GM12878 (cell line): ENCODE results near the gene CTSC. TPM values are rescaled to one million over a fixed set of nuclear protein-coding genes. Genes with fewer than 3 reads are reported as not detected.

Experiments used
- ATAC-seq: fragments of 200-7000 bp; cut with Tn5 transposase; 3 replicates; pipeline ENCODE4 v1.9.1; 2020; ENCODE audit warnings: mild to moderate bottlenecking, moderate library complexity
- BruUV-seq: library from RNA; stranded (reverse); fragments of 400-500 nt; replicated peaks from 2 replicates; lab custom pipeline; 2021; lab: Mats Ljungman, UMichigan
- CTCF ChIA-PET: fragments of 300-600 bp; sonication (Branson Sonifier 250); formaldehyde crosslinking; extraction: SDS; loops from one replicate; lab custom pipeline; 2021; ENCODE audit warnings: inconsistent platforms; lab: Yijun Ruan, JAX
- POLR2A ChIA-PET: fragments of 350-600 bp; formaldehyde crosslinking; extraction: SDS; loops from one replicate; lab custom pipeline; 2021; ENCODE audit warnings: inconsistent platforms; lab: Charles Lee
- RAD21 ChIA-PET: fragments of 300-600 bp; sonication (Branson Sonifier 250); formaldehyde crosslinking; loops from one replicate; lab custom pipeline; 2023; ENCODE audit warnings: antibody characterized with exemption; ENCODE audit not compliant: unreplicated experiment; lab: Charles Lee
- SMC1A ChIA-PET: fragments of 300-600 bp; sonication (Branson Sonifier 250); formaldehyde crosslinking; loops from one replicate; lab custom pipeline; 2023; ENCODE audit not compliant: unreplicated experiment, uncharacterized antibody; lab: Charles Lee
- DNase-seq: peaks from one replicate; pipeline ENCODE4 v3.0.0-alpha.2; 2011; ENCODE audit warnings: low read depth, low spot score
- FAIRE-seq: peaks from 3 replicates; lab custom pipeline; 2011; peaks lifted over from hg19 to GRCh38; lab: Jason Lieb, UNC
- H2AFZ ChIP-seq: 2 replicates; pipeline ENCODE4 v1.6.0; 2011; ENCODE audit warnings: low read depth, low read length, control low read depth; ENCODE audit not compliant: control insufficient read depth
- H3K27ac ChIP-seq: 2 replicates; pipeline ENCODE4 v1.5.1; 2011; ENCODE audit warnings: control low read depth; ENCODE audit not compliant: control insufficient read depth, insufficient read depth
- H3K27me3 ChIP-seq, 2 experiments: replicated peaks in 1 of 2; 2 replicates each; pipeline versions ENCODE4 v1.6.0 to v1.6.1; 2011; ENCODE audit warnings: low read length in 1 of 2; ENCODE audit not compliant: control insufficient read depth in 2 of 2, insufficient read depth in 2 of 2
- H3K36me3 ChIP-seq, 2 experiments: 2 replicates each; pipeline ENCODE4 v1.5.1; 2011; ENCODE audit warnings: low read length in 1 of 2; ENCODE audit not compliant: control insufficient read depth in 2 of 2, insufficient read depth in 2 of 2
- H3K4me1 ChIP-seq: 2 replicates; pipeline ENCODE4 v1.6.1; 2011; ENCODE audit warnings: mild to moderate bottlenecking, low read length, moderate library complexity, mixed read lengths; ENCODE audit not compliant: control insufficient read depth, insufficient read depth
- H3K4me2 ChIP-seq: 2 replicates; pipeline ENCODE4 v1.6.0; 2011; ENCODE audit warnings: control low read depth; ENCODE audit not compliant: control insufficient read depth, insufficient read depth
- H3K4me3 ChIP-seq: fragments of 200-600 bp; sonication (generic); 2 replicates; pipeline ENCODE4 v1.5.1; 2016
- H3K79me2 ChIP-seq: 2 replicates; pipeline ENCODE4 v1.6.0; 2011; ENCODE audit warnings: low read length; ENCODE audit not compliant: control insufficient read depth, insufficient read depth
- H3K9ac ChIP-seq: 2 replicates; pipeline ENCODE4 v1.8.0; 2011; ENCODE audit warnings: low read length, control low read depth, mixed read lengths; ENCODE audit not compliant: control insufficient read depth, insufficient read depth
- H3K9me3 ChIP-seq: replicated peaks from 3 replicates; pipeline ENCODE4 v1.5.1; 2011; ENCODE audit warnings: mild to moderate bottlenecking, low read length; ENCODE audit not compliant: control insufficient read depth, insufficient read depth
- H4K20me1 ChIP-seq: 2 replicates; pipeline ENCODE4 v1.6.0; 2011; ENCODE audit not compliant: control insufficient read depth, insufficient read depth
- ATF7 ChIP-seq: fragments of 450-650 bp; IDR thresholded peaks from 2 replicates; pipeline ENCODE4 v1.6.1; 2016; ENCODE audit warnings: low read depth, mild to moderate bottlenecking
- FOS ChIP-seq: IDR thresholded peaks from 3 replicates; pipeline ENCODE4 v1.6.1; 2011; ENCODE audit warnings: borderline replicate concordance; ENCODE audit not compliant: insufficient read length; ENCODE audit errors: extremely low read depth
- KLF5 ChIP-seq: fragments of 450-650 bp; IDR thresholded peaks from 2 replicates; pipeline ENCODE4 v1.6.1; 2014; ENCODE audit warnings: mild to moderate bottlenecking; ENCODE audit not compliant: partially characterized antibody
- MXI1 ChIP-seq: fragments of 150-350 bp; IDR thresholded peaks from 2 replicates; pipeline ENCODE4 v1.6.1; 2011; ENCODE audit warnings: low read depth, mild to moderate bottlenecking, inconsistent platforms, low read length, improper control_type of control experiment
- RB1 ChIP-seq: fragments of 450-650 bp; formaldehyde crosslinking; IDR thresholded peaks from 2 replicates; pipeline ENCODE4 v1.6.1; 2017; ENCODE audit warnings: mild to moderate bottlenecking, borderline replicate concordance
- RBBP5 ChIP-seq: fragments of 200-600 bp; sonication (generic); conservative IDR thresholded peaks from 2 replicates; pipeline ENCODE4 v1.6.1; 2016
- STAT1 ChIP-seq: fragments of 450-650 bp; conservative IDR thresholded peaks from 2 replicates; pipeline ENCODE4 v1.6.1; 2014; ENCODE audit warnings: antibody characterized with exemption, mild to moderate bottlenecking
- TCF12 ChIP-seq: IDR thresholded peaks from 2 replicates; pipeline ENCODE4 v1.6.1; 2011; ENCODE audit warnings: low read depth, mild to moderate bottlenecking, low read length
- ZNF274 ChIP-seq: IDR thresholded peaks from one replicate; pipeline ENCODE4 v1.8.0; 2011; ENCODE audit not compliant: insufficient read length, insufficient read depth
- WGBS: methylation state at CpG from one replicate; pipeline ENCODE4 v1.1.6; 2016; ENCODE audit warnings: low lambda C conversion rate; ENCODE audit not compliant: insufficient replicate concordance, insufficient coverage; ENCODE audit errors: missing lambda C conversion rate; 5-methylcytosine and 5-hydroxymethylcytosine counted together
- in situ Hi-C: fragments of 300-500 bp; cut with MboI; formaldehyde crosslinking; loops from 9 replicates; pipeline ENCODE4 v1.14.3; 2018; ENCODE audit warnings: mixed read lengths
- intact Hi-C: fragments of 100-400 bp; cut with micrococcal nuclease; formaldehyde crosslinking; loops from one replicate; pipeline ENCODE4 v1.14.2; 2022; ENCODE audit not compliant: unreplicated experiment
- polyA plus RNA-seq, 11 experiments: library from polyadenylated mRNA; depleted of rRNA in 4 of 11; unstranded in 6 of 11; stranded (reverse) in 5 of 11; fragments of >200 nt; fragmentation: Nextera tagmentation in 4 of 11; fragmentation: Illumina TruSeq in 1 of 11; extraction: Ambion mirVana in 4 of 11; extraction: Trizol in 1 of 11; gene quantifications; 1 replicate in 1 of 11; 2 replicates in 10 of 11; pipeline versions ENCODE4 v1.2.1 to v1.2.3, GENCODE V29; 2011 to 2016; ENCODE audit warnings: inconsistent platforms in 2 of 11, missing spikeins in 2 of 11, low read depth in 1 of 11
- total RNA-seq, 4 experiments: library from RNA; depleted of rRNA in 3 of 4; stranded (reverse); fragments of >200 nt in 3 of 4; fragmentation: Illumina TruSeq in 1 of 4; extraction: Trizol in 1 of 4; gene quantifications; 2 replicates each; pipeline versions ENCODE4 v1.2.1 to v1.2.3, GENCODE V29; 2013 to 2021
- TF ChIP-seq, protein P1 (sequence below), 3 experiments: IDR thresholded peaks in 2 of 3; conservative IDR thresholded peaks in 1 of 3; 2 replicates each; pipeline ENCODE4 v1.5.1; 2011; ENCODE audit warnings: low read depth in 3 of 3, low read length in 3 of 3, mild to moderate bottlenecking in 3 of 3, control low read depth in 2 of 3, moderate library complexity in 2 of 3, inconsistent platforms in 1 of 3, mixed read lengths in 1 of 3; ENCODE audit not compliant: control insufficient read depth in 2 of 3, insufficient read depth in 1 of 3; ENCODE audit errors: extremely low read depth in 1 of 3
- TF ChIP-seq, protein P2 (sequence below): IDR thresholded peaks from 2 replicates; pipeline ENCODE4 v1.6.1; 2011; ENCODE audit warnings: low read depth, low read length, improper control_type of control experiment, borderline replicate concordance
- TF ChIP-seq, protein P3 (sequence below): IDR thresholded peaks from 2 replicates; pipeline ENCODE4 v1.6.1; 2011; ENCODE audit warnings: borderline replicate concordance, low read depth, mild to moderate bottlenecking, moderate library complexity, mixed read lengths, low read length; ENCODE audit not compliant: insufficient read depth; ENCODE audit errors: extremely low read length

CTSC gene
- total and polyA plus RNA-seq, 10 of the 15 experiments (the other 5 are each of a cell fraction or from before 2014, with no cell fraction given), result 289 to 1,123 (median 430) TPM

DNA sequence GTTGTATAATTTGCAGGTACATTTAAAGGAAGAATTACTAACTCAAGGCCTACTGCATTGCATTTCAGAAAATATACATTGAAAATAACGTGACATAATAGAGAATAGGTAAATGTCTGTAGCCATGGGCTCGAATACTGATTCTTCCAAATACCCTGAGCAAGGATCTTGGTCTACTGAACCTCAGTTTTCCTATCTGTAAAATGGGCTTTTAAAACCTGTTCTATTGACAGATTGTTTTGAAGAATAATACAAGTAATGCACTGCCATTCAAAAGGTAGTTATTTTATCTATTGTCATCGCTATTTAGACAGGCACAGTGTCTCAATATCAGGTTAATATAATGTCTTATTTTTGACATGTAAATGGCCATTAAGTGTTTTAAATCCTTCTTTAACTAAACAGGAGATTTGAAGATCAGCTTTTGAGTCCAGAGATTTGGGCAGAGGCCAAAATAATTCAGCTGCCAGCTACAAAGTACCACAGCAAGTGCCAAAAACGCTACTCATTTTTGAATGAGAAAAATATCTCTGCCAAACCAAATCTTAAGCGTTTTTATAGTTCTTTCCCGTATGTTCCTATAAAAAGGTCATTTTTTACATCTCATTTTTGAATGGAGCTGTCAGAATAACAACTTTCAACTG, 56.7 kb downstream of the CTSC start (continued):
- TF ChIP-seq, protein P1, sequence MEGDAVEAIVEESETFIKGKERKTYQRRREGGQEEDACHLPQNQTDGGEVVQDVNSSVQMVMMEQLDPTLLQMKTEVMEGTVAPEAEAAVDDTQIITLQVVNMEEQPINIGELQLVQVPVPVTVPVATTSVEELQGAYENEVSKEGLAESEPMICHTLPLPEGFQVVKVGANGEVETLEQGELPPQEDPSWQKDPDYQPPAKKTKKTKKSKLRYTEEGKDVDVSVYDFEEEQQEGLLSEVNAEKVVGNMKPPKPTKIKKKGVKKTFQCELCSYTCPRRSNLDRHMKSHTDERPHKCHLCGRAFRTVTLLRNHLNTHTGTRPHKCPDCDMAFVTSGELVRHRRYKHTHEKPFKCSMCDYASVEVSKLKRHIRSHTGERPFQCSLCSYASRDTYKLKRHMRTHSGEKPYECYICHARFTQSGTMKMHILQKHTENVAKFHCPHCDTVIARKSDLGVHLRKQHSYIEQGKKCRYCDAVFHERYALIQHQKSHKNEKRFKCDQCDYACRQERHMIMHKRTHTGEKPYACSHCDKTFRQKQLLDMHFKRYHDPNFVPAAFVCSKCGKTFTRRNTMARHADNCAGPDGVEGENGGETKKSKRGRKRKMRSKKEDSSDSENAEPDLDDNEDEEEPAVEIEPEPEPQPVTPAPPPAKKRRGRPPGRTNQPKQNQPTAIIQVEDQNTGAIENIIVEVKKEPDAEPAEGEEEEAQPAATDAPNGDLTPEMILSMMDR (IDR thresholded peaks at IDR 0.05 in 2 of 3, conservative IDR thresholded peaks at IDR 0.05 in 1 of 3; ENCODE audit: control insufficient read depth in 2 of 3, extremely low read depth in 1 of 3, insufficient read depth in 1 of 3, low read depth in 3 of 3, low read length in 3 of 3), result no peak
- TF ChIP-seq MXI1, result no peak
- TF ChIP-seq, protein P2, sequence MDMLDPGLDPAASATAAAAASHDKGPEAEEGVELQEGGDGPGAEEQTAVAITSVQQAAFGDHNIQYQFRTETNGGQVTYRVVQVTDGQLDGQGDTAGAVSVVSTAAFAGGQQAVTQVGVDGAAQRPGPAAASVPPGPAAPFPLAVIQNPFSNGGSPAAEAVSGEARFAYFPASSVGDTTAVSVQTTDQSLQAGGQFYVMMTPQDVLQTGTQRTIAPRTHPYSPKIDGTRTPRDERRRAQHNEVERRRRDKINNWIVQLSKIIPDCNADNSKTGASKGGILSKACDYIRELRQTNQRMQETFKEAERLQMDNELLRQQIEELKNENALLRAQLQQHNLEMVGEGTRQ, result no peak
- TF ChIP-seq, protein P3, sequence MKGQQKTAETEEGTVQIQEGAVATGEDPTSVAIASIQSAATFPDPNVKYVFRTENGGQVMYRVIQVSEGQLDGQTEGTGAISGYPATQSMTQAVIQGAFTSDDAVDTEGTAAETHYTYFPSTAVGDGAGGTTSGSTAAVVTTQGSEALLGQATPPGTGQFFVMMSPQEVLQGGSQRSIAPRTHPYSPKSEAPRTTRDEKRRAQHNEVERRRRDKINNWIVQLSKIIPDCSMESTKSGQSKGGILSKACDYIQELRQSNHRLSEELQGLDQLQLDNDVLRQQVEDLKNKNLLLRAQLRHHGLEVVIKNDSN, result no peak
- no peak for TF ChIP-seq RBBP5

DNA sequence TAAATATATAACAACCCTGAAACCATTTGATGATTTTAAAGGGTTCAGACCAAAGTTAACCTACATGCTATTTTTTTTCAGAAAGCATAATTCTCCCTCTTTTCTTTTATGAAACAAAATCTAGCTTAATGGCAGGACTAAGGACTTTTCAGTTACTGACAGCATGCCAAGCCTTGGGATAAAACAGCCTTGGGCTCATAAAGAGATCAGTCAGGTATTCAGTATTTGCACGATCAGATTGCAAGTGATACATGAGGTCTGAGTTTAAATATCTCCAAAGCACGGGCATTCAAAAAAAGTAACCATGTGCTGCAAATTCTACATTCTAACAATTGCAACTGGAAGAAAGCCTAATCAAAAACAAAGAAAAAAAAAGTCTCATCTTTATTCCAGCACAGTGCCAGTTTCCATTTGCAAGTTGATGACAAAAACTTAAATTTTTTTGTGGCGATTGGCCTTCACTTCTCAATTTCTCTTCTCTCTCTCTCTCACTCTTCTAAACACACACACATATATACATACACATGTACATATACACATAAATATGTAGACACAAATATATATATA, 60.1 kb downstream of the CTSC start:
- H3K79me2 ChIP-seq, result no peaks in the 10 kb centered on the region
- H3K9ac ChIP-seq, result no peak overlapping the region
- no peak overlapping the region for H3K27ac ChIP-seq
- H2AFZ ChIP-seq, result no peak overlapping the region
- no peaks in the 10 kb centered on the region for H4K20me1 ChIP-seq
- H3K36me3 ChIP-seq, result no peaks in the 10 kb centered on the region
- no peak overlapping the region for H3K4me2 ChIP-seq
- no peaks in the 10 kb centered on the region for H3K4me1 ChIP-seq
- SMC1A ChIA-PET, result interaction anchor here (1.0 kb wide), 1 partner anchor 10 kb away, joined by 3 read pairs; no protein-coding TSS in a partner anchor
- FAIRE-seq (no peak), ATAC-seq (no peak), DNase-seq (no peak)
- POLR2A ChIA-PET, result no interaction called here
- H3K4me3 ChIP-seq, result no peak overlapping the region
- no TSS peak for BruUV-seq
- intact Hi-C loops (no loop called here), in situ Hi-C loops (no loop called here)
- WGBS, result 94% methylated on average over 3 of the region's 3 CpGs
- TF ChIP-seq STAT1, result no peak
- TF ChIP-seq FOS, result no peak
- no peak for TF ChIP-seq ZNF274
- TF ChIP-seq ATF7, result no peak
- TF ChIP-seq KLF5, result no peak
- no peak for TF ChIP-seq RB1
- TF ChIP-seq TCF12, result no peak
- CTCF ChIA-PET, result interaction anchor here (0.9 kb wide), 1 partner anchor 11 kb away, joined by 3 read pairs; no protein-coding TSS in a partner anchor
- RAD21 ChIA-PET, result no interaction called here
- H3K27me3 ChIP-seq, result no peaks in the 10 kb centered on the region
- H3K9me3 ChIP-seq, result no peaks in the 10 kb centered on the region
